DOHH2 (cell line): Measurements from ENCODE around the gene FRG2.
"Not testable (repeated sequence)": the region's sequence is repeated elsewhere in the genome, so short reads cannot be mapped to it uniquely, and the experiment has no call there.

Experiments used
- H3F3A ChIP-seq: fragments of 200-600 bp; sonication (generic), shearing (Covaris generic); 2 replicates; pipeline ENCODE4 v1.6.0; 2016; ENCODE audit warnings: antibody characterized with exemption, mild to moderate bottlenecking; ENCODE audit not compliant: control insufficient read depth, insufficient read depth
- H3K27ac ChIP-seq: fragments of 200-600 bp; sonication (generic); 2 replicates; pipeline ENCODE4 v1.5.1; 2014; ENCODE audit warnings: low read depth, mild to moderate bottlenecking, low read length, moderate library complexity
- H3K27me3 ChIP-seq: fragments of 200-600 bp; sonication (generic); 2 replicates; pipeline ENCODE4 v1.6.1; 2014; ENCODE audit warnings: mild to moderate bottlenecking, low read length, mixed read lengths; ENCODE audit not compliant: control insufficient read depth
- H3K36me3 ChIP-seq: fragments of 200-600 bp; sonication (generic); 2 replicates; pipeline ENCODE4 v1.6.1; 2014; ENCODE audit warnings: mild to moderate bottlenecking, low read length, moderate library complexity, mixed read lengths; ENCODE audit not compliant: control insufficient read depth
- H3K4me1 ChIP-seq: fragments of 200-600 bp; sonication (generic); 2 replicates; pipeline ENCODE4 v1.6.1; 2014; ENCODE audit warnings: mild to moderate bottlenecking, low read length, mixed read lengths; ENCODE audit not compliant: control insufficient read depth
- H3K4me2 ChIP-seq: fragments of 200-600 bp; sonication (generic); 2 replicates; pipeline ENCODE4 v1.6.0; 2014; ENCODE audit warnings: mild to moderate bottlenecking, low read length, moderate library complexity
- H3K4me3 ChIP-seq: fragments of 200-600 bp; sonication (generic); 2 replicates; pipeline ENCODE4 v1.5.1; 2014; ENCODE audit warnings: mild to moderate bottlenecking, low read length, mixed read lengths
- H3K79me2 ChIP-seq: fragments of 200-600 bp; sonication (generic); 2 replicates; pipeline ENCODE4 v1.6.1; 2014; ENCODE audit warnings: mild to moderate bottlenecking, low read length, mixed read lengths; ENCODE audit not compliant: control insufficient read depth
- H3K9me2 ChIP-seq: fragments of 200-600 bp; sonication (generic); replicated peaks from 2 replicates; pipeline ENCODE4 v1.6.1; 2014; ENCODE audit warnings: mild to moderate bottlenecking, low read length, mixed read lengths; ENCODE audit not compliant: control insufficient read depth
- H3K9me3 ChIP-seq: fragments of 200-600 bp; sonication (generic); 2 replicates; pipeline ENCODE4 v1.6.1; 2014; ENCODE audit warnings: antibody characterized with exemption, low read length, mixed read lengths; ENCODE audit not compliant: control insufficient read depth, insufficient read depth
- H4K20me1 ChIP-seq: fragments of 200-600 bp; sonication (generic); 2 replicates; pipeline ENCODE4 v1.6.0; 2014; ENCODE audit warnings: low read depth, mild to moderate bottlenecking, antibody characterized with exemption, low read length, moderate library complexity; ENCODE audit not compliant: control insufficient read depth, insufficient read depth
- CTCF ChIP-seq: fragments of 200-600 bp; sonication (generic); IDR thresholded peaks from one replicate; pipeline ENCODE4 v1.5.1; 2014; ENCODE audit warnings: antibody characterized with exemption, mild to moderate bottlenecking, low read depth, low read length; ENCODE audit not compliant: poor library complexity, severe bottlenecking
- EZH2phosphoT487 ChIP-seq: fragments of 200-600 bp; sonication (generic); IDR thresholded peaks from 2 replicates; pipeline ENCODE4 v1.6.1; 2017; ENCODE audit warnings: borderline replicate concordance, mild to moderate bottlenecking, antibody characterized with exemption, low read length, moderate library complexity, mixed read lengths

The FRG2 gene

GRCh38 chr4:190037704-190038388, 10.8 kb upstream of the FRG2 start:
- H3K4me2 ChIP-seq, result not testable (repeated sequence)

GRCh38 chr4:190031264-190031663, 4.2 kb upstream of the FRG2 start:
- not testable (repeated sequence) for H3K4me2 ChIP-seq, H3K27me3 ChIP-seq, H3K4me3 ChIP-seq, H3K9me2 ChIP-seq, H3K79me2 ChIP-seq, H3K27ac ChIP-seq, H3K9me3 ChIP-seq, H3F3A ChIP-seq, H3K4me1 ChIP-seq, H4K20me1 ChIP-seq, H3K36me3 ChIP-seq

More at GRCh38 chr4:190037704-190038388, 10.8 kb upstream of the FRG2 start:
- H3K4me1 ChIP-seq, H3K79me2 ChIP-seq, H3K9me3 ChIP-seq, H3K9me2 ChIP-seq, H3K27me3 ChIP-seq, H3F3A ChIP-seq, H3K27ac ChIP-seq, H3K36me3 ChIP-seq, H4K20me1 ChIP-seq, H3K4me3 ChIP-seq: not testable (repeated sequence)

GRCh38 chr4:190022614-190023281, 4.3 kb downstream of the FRG2 start:
- H3K27ac ChIP-seq, H3K36me3 ChIP-seq, H3K4me1 ChIP-seq, H3K4me2 ChIP-seq, H3K4me3 ChIP-seq, H3K9me2 ChIP-seq, H3K79me2 ChIP-seq, H3F3A ChIP-seq, H3K9me3 ChIP-seq, H4K20me1 ChIP-seq: not testable (repeated sequence)
- H3K27me3 ChIP-seq, result peaks cover 33% of the 10 kb centered on the region

GRCh38 chr4:190021973-190022372, 5.1 kb downstream of the FRG2 start:
- H3K36me3 ChIP-seq, H3K4me1 ChIP-seq, H3K9me2 ChIP-seq, H4K20me1 ChIP-seq, H3K79me2 ChIP-seq, H3K9me3 ChIP-seq, H3K4me2 ChIP-seq, H3F3A ChIP-seq, H3K4me3 ChIP-seq, H3K27ac ChIP-seq: not testable (repeated sequence)
- H3K27me3 ChIP-seq, result peaks cover 35% of the 10 kb centered on the region

GRCh38 chr4:190020790-190021717, 6.0 kb downstream of the FRG2 start:
- Histone ChIP-seq H3K36me3 (no peaks in the 10 kb centered on the region), H4K20me1 (no peaks in the 10 kb centered on the region), H3K9me2 (no peaks in the 10 kb centered on the region), H3K4me3 (peak overlapping the region; percentile 22; the same call in 1 of the 2 replicates), H3K4me1 (peaks cover 9% of the 10 kb centered on the region; the same call in 1 of the 2 replicates), H3K79me2 (no peaks in the 10 kb centered on the region), H3K9me3 (no peaks in the 10 kb centered on the region), H3K27me3 (peaks cover 35% of the 10 kb centered on the region), H3K27ac (no peak overlapping the region), H3F3A (no peaks in the 10 kb centered on the region), H3K4me2 (peak overlapping the region; percentile 44)
- TF ChIP-seq CTCF (no peak), EZH2phosphoT487 (no peak)

- not testable (repeated sequence) for H3K4me3 ChIP-seq, H3K36me3 ChIP-seq
- peak overlapping the region; percentile 16; the same call in 1 of the 2 replicates for H3K4me2 ChIP-seq
These were observed 7.1 kb downstream of the FRG2 start for GRCh38 chr4:190019859-190020463.

More at GRCh38 chr4:190019859-190020463, 7.1 kb downstream of the FRG2 start:
- H3F3A ChIP-seq, H3K79me2 ChIP-seq, H4K20me1 ChIP-seq, H3K9me2 ChIP-seq, H3K27ac ChIP-seq, H3K4me1 ChIP-seq, H3K9me3 ChIP-seq: not testable (repeated sequence)
- peaks cover 35% of the 10 kb centered on the region for H3K27me3 ChIP-seq
